Measurements from ENCODE around the gene PLIN5.

DNA sequence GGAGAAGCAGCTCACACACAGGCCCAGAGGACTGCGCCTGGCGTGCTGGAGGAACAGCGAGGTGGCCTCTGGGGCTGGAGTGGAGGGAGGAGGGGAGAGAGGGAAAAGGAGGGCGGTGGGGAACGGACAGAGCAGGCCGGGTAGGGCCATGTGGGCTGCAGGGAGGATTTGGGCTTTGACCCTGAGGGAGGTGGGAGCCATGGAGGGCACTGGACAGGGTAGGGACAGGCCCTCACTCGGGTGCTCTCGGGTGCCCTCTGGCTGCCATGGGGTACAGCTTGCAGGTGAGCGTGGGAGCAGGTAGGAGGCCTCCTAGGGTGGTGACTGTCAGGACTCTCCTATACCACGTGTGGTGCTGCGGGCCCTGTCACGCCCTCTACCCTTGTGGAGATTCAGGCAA, 39.6 kb downstream of the PLIN5 start:
- TF ChIP-seq RAD21 (IDR thresholded peaks at IDR 0.05) (no peak), TAF1 (conservative IDR thresholded peaks at IDR 0.05) (no peak), YY1 (IDR thresholded peaks at IDR 0.05) (no peak), SP1 (IDR thresholded peaks at IDR 0.05) (no peak), FOXA1 (IDR thresholded peaks at IDR 0.05) (no peak)
- TF ChIP-seq, protein P1, sequence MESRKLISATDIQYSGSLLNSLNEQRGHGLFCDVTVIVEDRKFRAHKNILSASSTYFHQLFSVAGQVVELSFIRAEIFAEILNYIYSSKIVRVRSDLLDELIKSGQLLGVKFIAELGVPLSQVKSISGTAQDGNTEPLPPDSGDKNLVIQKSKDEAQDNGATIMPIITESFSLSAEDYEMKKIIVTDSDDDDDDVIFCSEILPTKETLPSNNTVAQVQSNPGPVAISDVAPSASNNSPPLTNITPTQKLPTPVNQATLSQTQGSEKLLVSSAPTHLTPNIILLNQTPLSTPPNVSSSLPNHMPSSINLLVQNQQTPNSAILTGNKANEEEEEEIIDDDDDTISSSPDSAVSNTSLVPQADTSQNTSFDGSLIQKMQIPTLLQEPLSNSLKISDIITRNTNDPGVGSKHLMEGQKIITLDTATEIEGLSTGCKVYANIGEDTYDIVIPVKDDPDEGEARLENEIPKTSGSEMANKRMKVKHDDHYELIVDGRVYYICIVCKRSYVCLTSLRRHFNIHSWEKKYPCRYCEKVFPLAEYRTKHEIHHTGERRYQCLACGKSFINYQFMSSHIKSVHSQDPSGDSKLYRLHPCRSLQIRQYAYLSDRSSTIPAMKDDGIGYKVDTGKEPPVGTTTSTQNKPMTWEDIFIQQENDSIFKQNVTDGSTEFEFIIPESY (IDR thresholded peaks at IDR 0.05) = no peak
- TF ChIP-seq, protein P2, sequence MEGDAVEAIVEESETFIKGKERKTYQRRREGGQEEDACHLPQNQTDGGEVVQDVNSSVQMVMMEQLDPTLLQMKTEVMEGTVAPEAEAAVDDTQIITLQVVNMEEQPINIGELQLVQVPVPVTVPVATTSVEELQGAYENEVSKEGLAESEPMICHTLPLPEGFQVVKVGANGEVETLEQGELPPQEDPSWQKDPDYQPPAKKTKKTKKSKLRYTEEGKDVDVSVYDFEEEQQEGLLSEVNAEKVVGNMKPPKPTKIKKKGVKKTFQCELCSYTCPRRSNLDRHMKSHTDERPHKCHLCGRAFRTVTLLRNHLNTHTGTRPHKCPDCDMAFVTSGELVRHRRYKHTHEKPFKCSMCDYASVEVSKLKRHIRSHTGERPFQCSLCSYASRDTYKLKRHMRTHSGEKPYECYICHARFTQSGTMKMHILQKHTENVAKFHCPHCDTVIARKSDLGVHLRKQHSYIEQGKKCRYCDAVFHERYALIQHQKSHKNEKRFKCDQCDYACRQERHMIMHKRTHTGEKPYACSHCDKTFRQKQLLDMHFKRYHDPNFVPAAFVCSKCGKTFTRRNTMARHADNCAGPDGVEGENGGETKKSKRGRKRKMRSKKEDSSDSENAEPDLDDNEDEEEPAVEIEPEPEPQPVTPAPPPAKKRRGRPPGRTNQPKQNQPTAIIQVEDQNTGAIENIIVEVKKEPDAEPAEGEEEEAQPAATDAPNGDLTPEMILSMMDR (IDR thresholded peaks at IDR 0.05; ENCODE audit: low read depth, low read length, missing input control) = peak; percentile 11

Measured in liver (tissue), 3 donors.